ENCODE measurements around the gene NFATC2IP.
A peak's percentile ranks its signal among the peaks of the same experiment; 100 is the strongest.

NFATC2IP gene

GRCh38 chr16:28985211-28986041 lies 34.7 kb downstream of the NFATC2IP start:
- no peak for TF ChIP-seq CTCF (IDR thresholded peaks at IDR 0.05; ENCODE audit: borderline replicate concordance, insufficient read depth, low read depth, low read length)
- H3K4me3 ChIP-seq (ENCODE audit: low read depth, low read length): peak overlapping the region; percentile 45

- TF ChIP-seq CTCF (IDR thresholded peaks at IDR 0.05; ENCODE audit: borderline replicate concordance, insufficient read depth, low read depth, low read length): no peak
- no peak overlapping the region for H3K4me3 ChIP-seq (ENCODE audit: low read depth, low read length)
These were observed 35.3 kb downstream of the NFATC2IP start for GRCh38 chr16:28986046-28986445.

- no peak overlapping the region for H3K4me3 ChIP-seq (ENCODE audit: low read depth, low read length)
- TF ChIP-seq CTCF (IDR thresholded peaks at IDR 0.05; ENCODE audit: borderline replicate concordance, insufficient read depth, low read depth, low read length): no peak
These were observed 35.8 kb downstream of the NFATC2IP start for GRCh38 chr16:28986492-28986891.

GRCh38 chr16:28987170-28987853 lies 36.6 kb downstream of the NFATC2IP start:
- no peak for TF ChIP-seq CTCF (IDR thresholded peaks at IDR 0.05; ENCODE audit: borderline replicate concordance, insufficient read depth, low read depth, low read length)
- H3K4me3 ChIP-seq (ENCODE audit: low read depth, low read length): no peak overlapping the region

GRCh38 chr16:28989363-28989762 lies 38.6 kb downstream of the NFATC2IP start:
- H3K4me3 ChIP-seq (ENCODE audit: low read depth, low read length): no peak overlapping the region
- TF ChIP-seq CTCF (IDR thresholded peaks at IDR 0.05; ENCODE audit: borderline replicate concordance, insufficient read depth, low read depth, low read length): no peak

- no peak overlapping the region for H3K4me3 ChIP-seq (ENCODE audit: low read depth, low read length)
- no peak for TF ChIP-seq CTCF (IDR thresholded peaks at IDR 0.05; ENCODE audit: borderline replicate concordance, insufficient read depth, low read depth, low read length)
These were observed 39.8 kb downstream of the NFATC2IP start for GRCh38 chr16:28990375-28991040.
